AG09319 (cell line): Measurements from ENCODE around the gene LRRC55.
"Not testable (repeated sequence)": the region's sequence is repeated elsewhere in the genome, so short reads cannot be mapped to it uniquely, and the experiment has no call there.

Experiments used
- DNase-seq: peaks from one replicate; pipeline ENCODE4 v3.0.0-alpha.2; 2010; ENCODE audit warnings: low read depth; ENCODE audit errors: extremely low read depth
- CTCF ChIP-seq: IDR thresholded peaks from 2 replicates; pipeline ENCODE4 v1.5.1; 2011; ENCODE audit warnings: low read depth, mild to moderate bottlenecking, inconsistent platforms, low read length, moderate library complexity

LRRC55 gene

GRCh38 chr11:57160665-57161064, 21.1 kb upstream of the LRRC55 start:
- DNase-seq, result no peak
- no peak for TF ChIP-seq CTCF

GRCh38 chr11:57161351-57161750, 20.4 kb upstream of the LRRC55 start:
- no peak for DNase-seq

GRCh38 chr11:57162179-57162898, 19.4 kb upstream of the LRRC55 start:
- no peak for DNase-seq
- TF ChIP-seq CTCF, result no peak

More at GRCh38 chr11:57161351-57161750, 20.4 kb upstream of the LRRC55 start:
- TF ChIP-seq CTCF, result no peak

GRCh38 chr11:57163160-57163868, 18.4 kb upstream of the LRRC55 start:
- TF ChIP-seq CTCF, result no peak
- no peak for DNase-seq

GRCh38 chr11:57164317-57164716, 17.4 kb upstream of the LRRC55 start:
- TF ChIP-seq CTCF, result no peak
- no peak for DNase-seq

GRCh38 chr11:57167125-57167846, 14.5 kb upstream of the LRRC55 start:
- TF ChIP-seq CTCF, result no peak
- DNase-seq, result no peak

GRCh38 chr11:57169732-57170313, 11.9 kb upstream of the LRRC55 start:
- not testable (repeated sequence) for DNase-seq
